DMS153 treated with DMSO at 0.1 percent for 48 hours (cell line): ENCODE results near the gene SLC13A3.

Experiments
- DNase-seq: peaks from one replicate; lab custom pipeline; 2025; ENCODE audit not compliant: unreplicated experiment; lab: John Stamatoyannopoulos, UW

Gene SLC13A3, protein sequence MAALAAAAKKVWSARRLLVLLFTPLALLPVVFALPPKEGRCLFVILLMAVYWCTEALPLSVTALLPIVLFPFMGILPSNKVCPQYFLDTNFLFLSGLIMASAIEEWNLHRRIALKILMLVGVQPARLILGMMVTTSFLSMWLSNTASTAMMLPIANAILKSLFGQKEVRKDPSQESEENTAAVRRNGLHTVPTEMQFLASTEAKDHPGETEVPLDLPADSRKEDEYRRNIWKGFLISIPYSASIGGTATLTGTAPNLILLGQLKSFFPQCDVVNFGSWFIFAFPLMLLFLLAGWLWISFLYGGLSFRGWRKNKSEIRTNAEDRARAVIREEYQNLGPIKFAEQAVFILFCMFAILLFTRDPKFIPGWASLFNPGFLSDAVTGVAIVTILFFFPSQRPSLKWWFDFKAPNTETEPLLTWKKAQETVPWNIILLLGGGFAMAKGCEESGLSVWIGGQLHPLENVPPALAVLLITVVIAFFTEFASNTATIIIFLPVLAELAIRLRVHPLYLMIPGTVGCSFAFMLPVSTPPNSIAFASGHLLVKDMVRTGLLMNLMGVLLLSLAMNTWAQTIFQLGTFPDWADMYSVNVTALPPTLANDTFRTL

DNA sequence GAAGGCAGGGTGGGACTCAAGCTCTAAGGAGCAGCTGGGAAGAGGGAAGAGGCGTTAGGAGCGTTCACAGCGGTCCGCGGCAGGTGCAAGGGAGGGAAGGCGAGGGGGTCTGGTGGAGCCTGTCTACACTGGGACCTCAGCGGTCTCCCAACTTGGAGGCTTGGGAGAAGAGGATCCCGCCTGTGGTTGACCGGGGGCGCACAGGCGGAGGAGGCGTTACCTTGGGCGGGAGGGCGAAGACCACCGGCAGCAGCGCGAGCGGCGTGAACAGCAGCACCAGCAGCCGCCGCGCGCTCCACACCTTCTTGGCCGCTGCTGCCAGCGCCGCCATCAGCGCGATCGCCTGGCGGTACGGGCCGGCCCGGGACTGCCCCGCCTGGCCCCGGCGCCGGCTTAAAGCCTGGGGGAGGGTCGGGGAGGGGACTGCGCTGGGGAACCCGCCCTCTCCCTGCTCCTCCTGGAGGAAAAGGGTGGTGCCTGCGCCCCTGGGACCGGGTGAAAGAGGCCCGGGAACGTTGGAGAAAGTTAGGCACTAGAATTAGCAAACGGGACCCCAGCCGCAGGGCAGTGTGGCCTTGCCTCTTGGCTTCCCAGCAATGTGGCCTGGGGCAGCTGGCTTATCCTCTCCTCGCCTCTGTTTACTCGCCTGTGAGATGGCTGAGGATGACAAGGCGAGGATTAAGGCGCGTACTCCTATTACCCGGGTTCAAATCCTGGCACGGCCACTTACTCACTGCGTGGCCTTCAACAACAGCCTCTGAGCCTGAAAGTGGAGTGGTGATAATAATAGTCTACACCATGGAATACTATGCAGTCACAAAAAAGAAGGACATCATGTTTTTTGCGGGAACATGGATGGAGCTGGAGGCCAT lies at the start of gene SLC13A3:
Gene SLC13A3 (minus strand): TSS at position 369 of the 872 bp plus-strand sequence. CDS start 38 bp downstream, at position 331.
- DNase-seq = no peak

DNA sequence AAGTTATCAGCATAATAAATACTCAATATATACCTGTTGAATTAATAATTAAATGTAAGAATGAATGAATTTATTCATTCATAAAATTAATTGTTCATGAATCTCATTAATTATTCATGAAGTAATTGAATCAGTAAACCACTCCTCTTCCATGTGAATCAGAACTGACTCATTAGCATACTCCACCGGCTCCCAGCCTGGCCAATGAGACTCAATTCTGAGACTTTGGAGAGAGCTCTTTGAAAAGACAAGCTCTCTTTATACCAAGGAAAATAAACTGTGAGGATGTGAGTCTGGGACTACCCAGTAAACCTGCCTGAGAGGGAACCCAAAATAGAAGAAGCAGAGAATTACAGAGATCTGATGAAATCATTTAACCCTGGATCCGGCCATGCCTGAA lies 49.8 kb upstream of the SLC13A3 start:
- no peak for DNase-seq

DNA sequence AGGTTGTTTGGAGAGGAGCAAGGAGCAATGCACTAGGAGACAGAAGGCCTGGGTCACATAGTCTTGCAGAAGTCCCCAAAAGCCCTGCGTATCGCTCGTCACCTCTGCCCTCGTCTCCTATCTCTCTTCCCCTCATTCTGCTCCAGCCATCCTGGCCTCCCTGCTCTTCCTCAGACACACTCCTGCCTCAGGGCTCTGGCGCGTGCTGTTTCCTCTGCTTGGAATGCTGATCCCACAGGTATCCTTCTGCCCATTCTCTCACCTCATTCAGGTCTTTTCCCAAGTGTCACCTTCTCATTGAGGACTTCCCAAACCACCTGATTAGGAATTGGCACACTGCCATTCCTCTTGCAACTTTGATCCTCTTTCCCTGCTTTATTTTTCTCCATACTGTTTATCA lies 49.2 kb upstream of the SLC13A3 start:
- DNase-seq = no peak

DNA sequence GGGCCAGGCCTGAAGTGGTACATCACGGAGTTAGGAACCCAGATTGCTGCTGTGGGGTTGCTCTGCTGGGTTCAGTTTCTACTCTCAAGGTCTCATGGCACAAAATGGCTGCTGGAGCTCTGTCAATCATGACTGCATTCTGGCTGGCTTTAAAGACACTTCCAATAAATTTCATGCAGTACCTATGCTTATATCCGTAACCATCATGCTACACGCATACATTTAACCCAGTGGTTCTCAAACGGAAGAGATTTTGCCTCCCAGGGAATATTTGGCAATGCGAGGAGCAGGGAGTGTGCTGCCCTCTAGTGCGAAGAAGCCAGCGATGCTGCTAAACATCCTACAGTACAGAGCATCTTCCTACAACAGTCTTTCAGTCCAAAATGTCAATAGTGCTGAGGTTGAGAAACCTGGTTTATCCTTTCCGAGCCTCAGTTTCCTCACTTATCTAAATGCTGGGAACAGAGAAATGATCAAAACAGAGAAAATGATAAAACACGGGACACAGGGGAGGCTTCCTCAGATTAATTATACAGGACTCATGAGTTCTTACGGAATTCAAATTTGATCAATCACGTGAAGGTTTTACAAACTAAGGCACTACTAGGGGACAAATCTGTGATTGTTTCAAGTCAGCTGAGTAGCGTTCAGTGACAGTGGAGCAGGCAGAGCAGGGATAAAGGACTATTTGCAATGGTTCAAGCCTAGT lies 48.5 kb upstream of the SLC13A3 start:
- no peak for DNase-seq

DNA sequence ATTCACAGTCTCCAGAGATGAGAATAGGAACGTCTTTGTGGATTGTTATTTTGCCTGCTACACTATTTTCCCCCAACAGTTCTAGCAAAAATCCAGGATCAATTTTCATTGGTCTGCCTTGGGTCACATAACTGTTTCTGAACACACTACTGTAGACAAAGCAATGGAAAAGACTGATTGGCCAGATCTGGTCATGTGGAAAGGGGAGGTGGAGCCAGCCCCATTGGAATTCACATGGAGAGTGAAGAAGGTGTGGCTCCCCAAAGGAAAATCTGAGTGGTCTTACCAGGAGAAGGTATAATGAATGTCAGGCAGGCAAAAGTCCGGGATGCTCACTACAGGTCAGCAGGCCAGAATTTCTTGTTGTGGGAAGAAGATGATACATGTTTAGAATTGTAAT lies 47.5 kb upstream of the SLC13A3 start:
- DNase-seq = no peak

DNA sequence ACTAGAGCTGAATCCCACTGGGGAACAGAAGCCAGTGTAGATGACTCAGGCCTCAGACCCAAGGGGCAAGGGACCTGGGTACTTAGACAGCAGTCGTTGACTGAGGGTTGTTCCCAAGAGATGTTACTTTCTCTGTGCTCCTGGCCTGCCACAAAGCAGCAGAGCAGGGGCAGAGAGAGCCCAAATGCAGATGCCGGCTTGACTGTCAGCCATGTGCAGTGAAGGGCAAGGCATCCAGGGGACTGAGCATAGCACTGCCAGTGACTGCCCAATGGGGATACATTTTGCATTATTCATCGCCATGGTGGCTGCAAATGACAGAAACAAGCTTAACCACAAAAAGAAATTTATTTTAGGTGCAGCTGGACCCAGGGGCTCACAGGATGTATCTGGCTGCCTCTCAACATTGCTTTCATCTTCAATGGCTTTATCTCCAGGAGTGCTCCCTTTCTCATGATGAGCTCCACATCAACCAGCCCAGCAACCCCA lies 45.6 kb upstream of the SLC13A3 start:
- DNase-seq = no peak

DNA sequence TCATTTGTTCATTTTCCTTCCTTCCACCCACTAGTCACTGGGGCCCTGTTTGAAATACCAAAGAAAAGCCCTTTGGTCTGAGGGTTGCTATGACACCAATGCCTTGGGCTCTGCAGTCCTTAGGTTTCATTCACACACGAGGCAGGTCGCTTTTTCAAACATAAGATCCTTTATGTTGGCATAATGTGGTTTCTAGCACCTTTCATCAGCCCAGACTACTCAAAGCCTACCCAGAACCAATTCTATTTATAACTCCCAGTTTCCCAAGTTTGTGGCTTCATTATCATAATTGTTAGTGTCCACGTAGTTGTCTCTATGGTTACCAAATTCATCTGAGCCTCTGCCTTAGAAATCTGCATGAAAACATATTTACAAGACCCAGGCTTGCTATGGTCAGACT lies 44.6 kb upstream of the SLC13A3 start:
- DNase-seq = peak; percentile 13

DNA sequence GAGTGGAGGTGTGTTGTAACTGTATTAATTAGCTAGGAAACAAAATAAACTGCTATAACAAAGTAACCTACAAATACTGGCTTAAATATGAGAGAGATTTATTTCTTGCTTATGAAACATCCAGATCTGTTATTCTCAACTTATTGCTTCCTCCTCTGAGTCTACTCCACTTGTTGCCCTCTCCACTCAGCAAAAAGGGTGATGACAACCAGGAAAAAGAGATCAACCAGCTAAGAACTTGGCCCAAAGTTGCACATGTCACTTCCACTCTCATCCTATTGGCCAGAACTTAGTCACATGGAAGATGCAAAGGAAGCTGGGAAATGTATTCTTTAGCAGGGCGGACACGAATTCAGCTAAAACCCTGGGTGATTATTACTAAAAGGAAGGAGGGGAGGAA lies 43.2 kb upstream of the SLC13A3 start:
- DNase-seq = no peak

DNA sequence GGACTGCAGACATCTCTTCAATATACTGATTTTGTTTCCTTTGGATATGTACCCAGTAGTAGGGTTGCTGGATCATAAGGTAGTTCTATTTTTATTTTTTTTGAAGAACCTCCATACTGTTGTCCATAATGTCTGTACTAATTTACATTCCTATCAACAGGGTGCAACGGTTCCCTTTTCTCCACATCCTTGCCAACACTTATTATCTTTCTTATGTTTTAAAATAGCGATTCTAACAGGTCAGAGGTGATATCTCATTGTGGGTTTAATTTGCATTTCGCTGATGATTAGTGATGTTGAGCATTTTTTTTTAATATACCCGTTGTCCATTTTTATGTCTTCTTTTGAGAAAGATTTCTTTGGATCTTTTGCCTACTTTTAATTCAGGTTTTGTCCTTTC lies 39.9 kb upstream of the SLC13A3 start:
- no peak for DNase-seq

DNA sequence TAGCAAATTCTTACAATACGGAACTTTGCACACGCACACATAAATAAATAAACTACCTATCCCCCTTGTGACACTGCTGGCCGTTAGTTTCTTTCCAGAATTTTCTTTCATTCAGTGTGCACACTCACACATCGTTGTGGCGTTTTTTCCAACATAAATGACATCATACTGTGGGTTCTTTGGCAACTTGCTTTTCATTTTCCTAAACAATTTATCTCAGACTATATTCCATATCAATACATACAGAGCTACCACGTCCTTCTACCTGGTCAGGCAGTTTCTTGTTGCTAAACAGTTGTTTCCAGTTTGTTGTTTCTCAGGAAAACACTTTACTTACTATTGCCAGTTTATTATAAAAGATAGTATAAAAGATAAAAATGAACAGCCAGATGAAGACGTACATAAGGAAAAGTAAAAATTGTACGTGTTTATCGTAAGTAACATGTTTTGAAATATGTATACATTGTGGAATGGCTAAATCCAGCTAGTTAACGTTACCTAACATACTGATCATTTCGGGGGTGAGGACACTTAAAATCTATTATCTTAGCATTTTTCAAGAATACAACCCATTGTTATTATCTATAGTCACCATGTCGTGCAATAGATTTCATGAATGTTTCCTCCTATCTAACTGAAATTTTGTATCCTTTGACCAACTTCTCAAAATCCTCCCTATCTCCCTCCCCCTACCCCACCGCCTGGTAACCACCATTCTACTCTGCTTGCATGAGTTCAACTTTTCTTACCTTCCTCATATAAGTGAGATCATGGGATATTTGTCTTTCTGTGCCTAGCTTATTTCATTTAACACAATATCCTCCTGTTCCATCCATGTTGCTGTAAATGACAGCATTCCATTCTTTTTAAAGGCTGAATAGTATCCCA lies 39.2 kb upstream of the SLC13A3 start:
- DNase-seq = no peak

DNA sequence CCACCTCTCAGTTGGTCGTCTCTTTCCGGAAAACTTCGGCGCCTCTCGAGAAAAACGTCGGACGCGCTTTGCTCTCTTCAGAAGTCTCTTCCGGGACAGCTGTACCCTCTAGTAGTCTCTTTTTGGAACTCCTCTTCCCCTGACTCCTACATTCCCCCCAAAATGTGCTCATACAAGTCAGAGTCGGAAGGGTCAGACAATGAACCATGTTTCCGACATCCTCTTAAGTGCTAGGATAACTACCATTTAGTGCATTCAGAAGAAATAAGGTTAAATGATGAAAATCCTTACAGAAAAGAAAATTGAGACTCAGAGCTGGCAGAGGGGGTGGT lies 38.5 kb upstream of the SLC13A3 start:
- DNase-seq = no peak

DNA sequence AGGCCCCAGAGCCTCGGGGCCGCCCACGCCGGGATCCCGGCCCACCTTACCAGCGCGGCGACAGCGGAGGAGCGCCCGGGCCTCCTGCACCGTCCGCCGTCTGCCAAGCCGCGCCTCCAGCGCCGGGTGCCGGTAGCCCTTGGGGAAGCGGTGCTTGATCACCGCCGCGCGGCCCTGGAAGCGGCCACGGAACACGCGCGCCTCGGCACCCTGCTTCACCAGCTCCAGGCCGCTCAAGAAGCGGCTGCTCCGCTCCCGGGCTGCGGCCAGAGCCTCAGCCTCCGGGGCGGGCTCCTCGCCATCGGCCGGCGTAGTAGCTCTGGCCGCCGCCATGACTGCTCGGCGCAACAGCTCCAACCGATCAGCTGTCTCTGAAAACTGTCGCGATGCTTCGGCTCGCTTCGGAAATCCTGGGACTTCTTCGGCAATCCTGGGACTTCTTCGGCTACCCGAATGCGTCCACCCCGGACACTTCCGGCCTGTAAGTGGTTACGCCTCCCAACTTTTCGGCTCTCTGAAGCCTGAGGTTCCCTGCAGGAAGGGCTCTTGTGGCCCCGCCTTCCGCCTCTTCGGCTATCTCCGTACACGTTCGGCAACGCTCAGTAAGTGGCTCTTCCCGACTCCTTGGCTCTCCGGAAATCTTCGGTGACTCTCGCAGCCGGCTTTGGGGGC lies 38.0 kb upstream of the SLC13A3 start, which contains the start of gene TP53RK:
Gene TP53RK (minus strand): TSS at position 363 of the 672 bp plus-strand sequence. CDS start 30 bp downstream, at position 333.
- DNase-seq = peak; percentile 51

DNA sequence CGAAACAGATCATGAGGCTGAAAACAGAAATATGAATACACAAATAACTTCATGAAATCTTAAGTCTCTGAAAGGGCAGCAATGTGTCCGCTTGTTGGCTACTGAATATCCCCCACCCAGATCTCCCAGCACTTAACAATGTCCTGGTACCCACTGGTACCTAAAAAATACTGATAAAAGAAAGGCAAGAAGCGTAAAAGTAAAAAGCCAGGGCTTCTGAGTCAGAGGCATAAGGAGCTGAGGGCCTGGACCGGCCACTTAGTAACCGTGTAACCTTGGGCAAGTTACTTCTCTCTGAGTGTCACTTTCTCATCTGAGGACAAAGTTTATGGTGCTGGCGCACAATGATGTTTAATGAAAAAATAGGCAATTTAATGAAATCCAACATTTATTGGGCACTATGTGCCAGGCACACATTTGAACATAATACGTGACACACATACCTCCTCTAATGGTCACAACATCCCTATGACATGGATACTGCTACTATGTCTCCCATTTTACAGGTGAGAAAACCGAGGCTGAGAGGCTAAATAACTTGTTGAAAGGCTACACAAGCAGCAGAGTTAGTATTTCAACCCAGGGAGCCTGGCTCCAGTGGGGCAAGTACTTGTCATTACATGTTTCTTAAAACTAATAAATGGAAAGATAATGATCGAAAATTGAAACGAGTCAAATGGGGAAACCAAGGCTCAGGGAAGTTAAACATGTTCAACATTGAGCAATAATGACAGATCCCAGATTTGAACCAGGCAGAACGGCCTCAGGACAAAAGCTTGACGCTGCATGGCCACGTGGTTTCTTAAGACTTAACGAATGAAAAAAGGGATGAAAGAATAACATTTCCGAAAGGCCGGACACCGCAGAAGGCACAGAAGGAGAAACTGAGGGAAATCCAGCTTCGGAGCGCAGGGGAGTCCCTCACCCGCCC lies 37.2 kb upstream of the SLC13A3 start:
- no peak for DNase-seq

DNA sequence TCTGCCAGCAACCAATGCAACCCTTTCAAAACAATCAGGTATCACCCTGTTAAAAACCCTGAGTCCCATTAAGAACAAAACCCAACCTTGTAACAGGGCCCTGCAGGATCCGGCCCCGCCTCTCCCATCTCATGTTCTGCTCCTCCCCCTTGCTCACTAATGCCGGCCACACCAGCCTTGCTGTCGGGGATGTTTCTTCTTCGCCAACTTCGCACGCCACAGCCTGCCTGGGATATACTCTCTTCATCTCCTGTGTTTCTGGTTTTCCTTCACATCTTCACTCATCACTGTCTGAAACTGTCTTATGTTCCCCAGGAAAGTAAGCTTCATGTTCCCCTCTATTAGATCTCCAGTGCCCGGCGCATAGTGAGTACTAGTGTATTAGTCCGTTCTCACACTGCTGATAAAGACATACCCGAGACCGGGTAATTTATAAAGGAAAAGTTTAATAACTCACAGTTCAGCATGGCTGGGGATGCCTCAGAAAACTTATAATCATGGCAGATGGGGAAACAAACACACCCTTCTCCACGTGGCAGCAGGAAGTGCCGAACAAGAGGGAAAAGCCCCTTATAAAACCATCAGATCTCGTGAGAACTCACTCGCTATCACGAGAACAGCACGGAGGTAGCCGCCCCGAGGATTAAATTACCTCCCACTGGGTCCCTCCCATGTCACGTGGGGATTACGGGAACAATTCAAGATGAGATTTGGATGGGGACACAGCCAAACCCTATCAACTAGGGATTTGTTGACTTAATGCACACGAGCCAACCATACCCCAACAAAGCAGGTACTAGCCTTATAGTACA lies 32.9 kb upstream of the SLC13A3 start:
- peak; percentile 18 for DNase-seq

DNA sequence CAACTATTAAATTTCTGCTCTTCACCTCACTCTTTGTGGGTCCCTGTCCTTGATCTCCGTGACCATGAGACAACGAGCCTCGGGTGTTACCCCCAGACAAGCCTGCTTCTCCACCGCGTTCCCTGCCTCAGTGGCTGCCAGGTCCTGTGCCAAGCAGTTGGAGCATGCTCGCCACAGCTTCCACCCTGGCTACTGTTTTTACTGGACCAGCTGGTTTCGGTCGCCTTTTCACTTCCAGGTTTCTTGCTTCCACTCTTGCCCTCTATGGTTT lies 32.3 kb upstream of the SLC13A3 start:
- no peak for DNase-seq

DNA sequence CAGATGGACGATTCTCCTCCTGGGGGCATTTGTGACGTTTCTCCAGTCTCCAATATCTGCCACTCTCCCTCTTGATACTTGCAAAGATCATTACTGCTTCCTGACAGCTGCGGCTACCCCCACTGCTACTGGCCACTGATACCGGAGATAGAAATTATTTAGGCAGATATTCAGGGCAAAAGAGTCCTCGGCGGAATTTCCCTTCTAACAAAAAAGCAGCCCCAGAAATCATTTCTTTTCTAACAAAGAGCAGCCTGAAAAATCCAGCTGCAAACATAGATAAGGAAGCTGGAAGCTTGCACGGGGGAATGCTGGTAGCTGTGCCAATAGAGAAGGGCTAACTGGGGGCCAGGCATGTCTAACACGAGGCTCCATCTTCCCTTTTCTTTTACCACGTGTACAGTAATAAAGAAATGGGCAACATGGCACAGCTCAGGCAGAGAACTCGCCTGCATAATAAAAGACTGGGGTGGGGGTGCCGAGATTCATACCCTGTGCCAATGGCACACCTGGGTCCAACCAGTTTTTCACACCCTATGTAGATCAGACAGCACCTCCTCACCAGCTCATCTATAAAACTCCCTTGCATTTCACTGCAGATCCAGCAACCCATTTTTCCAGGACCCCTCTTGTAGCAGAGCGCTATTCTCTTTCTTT lies 31.9 kb upstream of the SLC13A3 start:
- no peak for DNase-seq
